Measurements from ENCODE around the gene STKLD1.

- TF ChIP-seq ZNF274 (IDR thresholded peaks at IDR 0.05; ENCODE audit: low read depth, low read length) (no peak), YY1 (IDR thresholded peaks at IDR 0.05; ENCODE audit: insufficient read depth, insufficient read length) (no peak)
Observed at GRCh38 chr9:133424187-133424586, 48.0 kb downstream of the STKLD1 start.
